DMS53 treated with DMSO at 0.1 percent for 48 hours (cell line): ENCODE data around the gene FKBP2.
A peak's percentile ranks its signal among the peaks of the same experiment; 100 is the strongest.

Experiments
- DNase-seq: peaks from one replicate; lab custom pipeline; 2025; ENCODE audit not compliant: unreplicated experiment; lab: John Stamatoyannopoulos, UW

The FKBP2 gene

GRCh38 chr11:64284048-64284961 is 43.4 kb downstream of the FKBP2 start, which contains the start of gene BAD:
BAD (minus strand) TSS chr11:64284665; CDS start chr11:64284368, 297 bp downstream.
- peak; percentile 85 for DNase-seq

GRCh38 chr11:64284962-64285884 is 44.3 kb downstream of the FKBP2 start, which contains the start of gene GPR137:
GPR137 (plus strand) TSS chr11:64285848; CDS start chr11:64286525, 677 bp downstream.
- peak; percentile 68 for DNase-seq

- peak; percentile 44 for DNase-seq
Measured at GRCh38 chr11:64285885-64286800, 45.2 kb downstream of the FKBP2 start.

- no peak for DNase-seq
Measured at GRCh38 chr11:64286801-64287159, 45.9 kb downstream of the FKBP2 start.

- DNase-seq: no peak
Measured at GRCh38 chr11:64287676-64288352, 46.9 kb downstream of the FKBP2 start.

GRCh38 chr11:64288353-64288750 is 47.5 kb downstream of the FKBP2 start:
- DNase-seq: no peak

- DNase-seq: no peak
Measured at GRCh38 chr11:64289002-64289564, 48.2 kb downstream of the FKBP2 start.

- no peak for DNase-seq
Measured at GRCh38 chr11:64290352-64291261, 49.7 kb downstream of the FKBP2 start.

- no peak for DNase-seq
Measured at GRCh38 chr11:64291262-64291751, 50.4 kb downstream of the FKBP2 start, which contains the start of gene KCNK4. KCNK4 (plus strand) TSS chr11:64291302; CDS start chr11:64293019, 1,717 bp downstream.

- DNase-seq: no peak
Measured at GRCh38 chr11:64291752-64292459, 51.0 kb downstream of the FKBP2 start.

- DNase-seq: no peak
Measured at GRCh38 chr11:64292460-64293254, 51.8 kb downstream of the FKBP2 start.
